Stimulated activated naive CD8-positive, alpha-beta T cell treated with anti-CD3 and anti-CD28 coated beads, Interleukin-15, Interleukin-2, amounts not matched to agents 100 U/mL and 50 U/mL, for 24 hours (primary cell): ENCODE results near the gene PTGIS.

ENCODE experiments used
- ATAC-seq: fragments of 150-1000 bp; cut with Tn5 transposase; one replicate; pipeline ENCODE4 v1.10.0; 2021
- DNase-seq: peaks from one replicate; pipeline ENCODE4 v3.0.0; 2021

PTGIS gene

GRCh38 chr20:49560186-49560585, 7.8 kb downstream of the PTGIS start:
- peak; percentile 1 for DNase-seq
- no peak for ATAC-seq

- peak; percentile 2 for DNase-seq
- no peak for ATAC-seq
Measured at GRCh38 chr20:49559411-49560081, 8.4 kb downstream of the PTGIS start.

GRCh38 chr20:49558826-49559225, 9.1 kb downstream of the PTGIS start:
- ATAC-seq (no peak), DNase-seq (no peak)

GRCh38 chr20:49557449-49557848, 10.5 kb downstream of the PTGIS start:
- DNase-seq (no peak), ATAC-seq (no peak)

- ATAC-seq (no peak), DNase-seq (no peak)
Measured at GRCh38 chr20:49556621-49557020, 11.3 kb downstream of the PTGIS start.

GRCh38 chr20:49549801-49550551, 18.0 kb downstream of the PTGIS start:
- DNase-seq (no peak), ATAC-seq (peak; percentile 40)

- DNase-seq = no peak
- ATAC-seq = no peak
Measured at GRCh38 chr20:49548371-49548947, 19.5 kb downstream of the PTGIS start.

- ATAC-seq = no peak
- DNase-seq = no peak
Measured at GRCh38 chr20:49545572-49545971, 22.4 kb downstream of the PTGIS start.

- no peak for DNase-seq
- ATAC-seq = no peak
Measured at GRCh38 chr20:49544535-49544934, 23.4 kb downstream of the PTGIS start.

- DNase-seq = no peak
- ATAC-seq = no peak
Measured at GRCh38 chr20:49543858-49544437, 24.0 kb downstream of the PTGIS start.

GRCh38 chr20:49543071-49543857, 24.7 kb downstream of the PTGIS start:
- ATAC-seq (no peak), DNase-seq (no peak)

GRCh38 chr20:49542514-49542991, 25.4 kb downstream of the PTGIS start:
- ATAC-seq (peak; percentile 61), DNase-seq (no peak)

- DNase-seq (peak; percentile 76), ATAC-seq (peak; percentile 69)
Measured at GRCh38 chr20:49541733-49542513, 26.0 kb downstream of the PTGIS start.

- ATAC-seq (no peak), DNase-seq (no peak)
Measured at GRCh38 chr20:49540687-49541435, 27.1 kb downstream of the PTGIS start.

GRCh38 chr20:49540232-49540620, 27.7 kb downstream of the PTGIS start:
- ATAC-seq = no peak
- no peak for DNase-seq

GRCh38 chr20:49539481-49540231, 28.3 kb downstream of the PTGIS start:
- no peak for DNase-seq
- ATAC-seq = no peak

- no peak for DNase-seq
- ATAC-seq = no peak
Measured at GRCh38 chr20:49538950-49539349, 29.0 kb downstream of the PTGIS start.

GRCh38 chr20:49534255-49534712, 33.7 kb downstream of the PTGIS start:
- DNase-seq = peak; percentile 73
- ATAC-seq = peak; percentile 58

GRCh38 chr20:49532285-49532946, 35.5 kb downstream of the PTGIS start:
- DNase-seq = no peak
- no peak for ATAC-seq
